ENCODE results near the gene ZNF827.

DNA sequence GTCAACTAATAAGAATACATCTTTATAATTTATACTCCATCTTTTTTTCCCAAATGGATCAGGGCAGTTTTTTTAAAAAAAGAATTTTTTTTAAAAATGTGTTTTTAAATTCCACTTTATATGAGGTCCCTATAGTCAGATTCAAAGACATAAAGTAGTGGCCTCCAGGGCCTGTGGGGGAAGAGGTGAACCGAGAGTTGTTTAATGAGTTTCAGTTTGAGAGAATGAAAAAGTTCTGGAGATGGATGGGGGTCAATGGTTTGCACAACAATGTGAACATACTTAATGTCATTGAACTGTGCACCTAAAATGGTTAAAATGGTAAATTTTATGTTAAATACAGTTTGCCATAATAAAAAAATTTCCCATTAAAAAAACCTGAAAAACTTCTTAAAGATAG lies 53.8 kb downstream of the ZNF827 start:
- TF ChIP-seq MBD4 (IDR thresholded peaks at IDR 0.05; ENCODE audit: borderline replicate concordance, low read length): no peak
- no peak for TF ChIP-seq FOXK2 (IDR thresholded peaks at IDR 0.05)
- TF ChIP-seq CTCF (CRISPR knock-in tag; IDR thresholded peaks at IDR 0.05): no peak
- no peak for TF ChIP-seq POLR2A (IDR thresholded peaks at IDR 0.05; ENCODE audit: insufficient read depth in 1 of 2, low read depth in 2 of 2, low read length in 2 of 2)

Measured in HepG2 (cell line).